IPS DF 19.7 (cell line): ENCODE results near the gene SSR4.

Source experiments
- DNase-seq: peaks from one replicate; pipeline ENCODE4 v3.0.0-alpha.2; 2013; ENCODE audit warnings: low read depth, low spot score

Gene SSR4

GRCh38 chrX:153780678-153781427, 13.6 kb upstream of the SSR4 start, which contains the start of gene SRPK3:
SRPK3 (plus strand) TSS chrX:153781041; CDS start chrX:153781087, 46 bp downstream.
- no peak for DNase-seq

GRCh38 chrX:153781428-153782047, 12.9 kb upstream of the SSR4 start:
- DNase-seq = no peak

- DNase-seq = no peak
Measured at GRCh38 chrX:153782313-153782712, 12.2 kb upstream of the SSR4 start.

- DNase-seq = no peak
Measured at GRCh38 chrX:153782871-153783270, 11.6 kb upstream of the SSR4 start.

GRCh38 chrX:153783378-153784013, 11.0 kb upstream of the SSR4 start:
- DNase-seq = no peak

GRCh38 chrX:153784325-153784967, 10.0 kb upstream of the SSR4 start:
- DNase-seq = no peak

- DNase-seq = no peak
Measured at GRCh38 chrX:153786669-153787068, 7.8 kb upstream of the SSR4 start.

- DNase-seq = no peak
Measured at GRCh38 chrX:153789654-153790053, 4.8 kb upstream of the SSR4 start.

- no peak for DNase-seq
Measured at GRCh38 chrX:153791104-153791852, 3.2 kb upstream of the SSR4 start.

GRCh38 chrX:153792368-153792767, 2.1 kb upstream of the SSR4 start:
- no peak for DNase-seq

- no peak for DNase-seq
Measured at GRCh38 chrX:153793291-153793690, 1.2 kb upstream of the SSR4 start.

- DNase-seq = no peak
Measured at GRCh38 chrX:153794897-153795816, 689 bp downstream of the SSR4 start.

GRCh38 chrX:153797415-153798015, 3.0 kb downstream of the SSR4 start:
- no peak for DNase-seq

- no peak for DNase-seq
Measured at GRCh38 chrX:153799326-153799725, 4.9 kb downstream of the SSR4 start.

- no peak for DNase-seq
Measured at GRCh38 chrX:153800177-153800722, 5.8 kb downstream of the SSR4 start.

GRCh38 chrX:153800746-153801145, 6.3 kb downstream of the SSR4 start:
- no peak for DNase-seq

GRCh38 chrX:153801669-153802068, 7.2 kb downstream of the SSR4 start:
- DNase-seq = no peak

GRCh38 chrX:153802513-153803045, 8.1 kb downstream of the SSR4 start:
- no peak for DNase-seq
